SK-N-SH (cell line): Measurements from ENCODE around the gene TMEM232. TPM values are rescaled to one million over a fixed set of nuclear protein-coding genes. Genes with fewer than 3 reads are reported as not detected.

Experiments
- CTCF ChIA-PET: fragments of 300-600, 350-600 bp; formaldehyde crosslinking; extraction: SDS; loops from one replicate; lab custom pipeline; 2021; lab: Yijun Ruan, JAX
- POLR2A ChIA-PET: fragments of 350-600 bp; sonication (Branson Sonifier 250); formaldehyde crosslinking; extraction: SDS; loops from one replicate; lab custom pipeline; 2020; ENCODE audit warnings: antibody characterized with exemption, inconsistent platforms; lab: Yijun Ruan, JAX
- DNase-seq: peaks from one replicate; pipeline ENCODE4 v3.0.0; 2012
- H2AFZ ChIP-seq: fragments of 200-600 bp; sonication (generic); 2 replicates; pipeline ENCODE4 v1.8.1; 2016; ENCODE audit warnings: antibody characterized with exemption, mild to moderate bottlenecking, low read depth
- H3F3A ChIP-seq: fragments of 200-600 bp; sonication (generic); replicated peaks from 2 replicates; pipeline ENCODE3; 2016; ENCODE audit warnings: antibody characterized with exemption, mild to moderate bottlenecking; ENCODE audit not compliant: insufficient read depth
- H3K27ac ChIP-seq, 2 experiments: fragments of 200-500 bp in 1 of 2; fragments of 200-600 bp in 1 of 2; sonication (Bioruptor generic) in 1 of 2; sonication (generic), shearing (Covaris generic) in 1 of 2; 2 replicates each; pipeline versions ENCODE4 v1.5.1 to v1.6.1; 2014 to 2016; ENCODE audit warnings: low read depth in 2 of 2, inconsistent platforms in 1 of 2, low read length in 1 of 2, mild to moderate bottlenecking in 1 of 2, mixed read lengths in 1 of 2
- H3K27me3 ChIP-seq: fragments of 200-600 bp; sonication (generic), shearing (Covaris generic); 2 replicates; pipeline ENCODE4 v1.6.1; 2016; ENCODE audit warnings: mixed run types; ENCODE audit not compliant: insufficient read depth
- H3K36me3 ChIP-seq, 2 experiments: fragments of 200-500 bp in 1 of 2; fragments of 200-600 bp in 1 of 2; sonication (Bioruptor generic) in 1 of 2; sonication (generic) in 1 of 2; replicated peaks in 1 of 2; 2 replicates each; pipeline versions ENCODE3 to v1.5.1; 2014 to 2016; ENCODE audit warnings: low read length in 1 of 2, mild to moderate bottlenecking in 1 of 2; ENCODE audit not compliant: insufficient read depth in 2 of 2, control insufficient read depth in 1 of 2
- H3K4me1 ChIP-seq, 2 experiments: fragments of 200-500 bp in 1 of 2; fragments of 200-600 bp in 1 of 2; sonication (Bioruptor generic) in 1 of 2; sonication (generic), shearing (Covaris generic) in 1 of 2; 2 replicates each; pipeline versions ENCODE4 v1.5.1 to v1.6.1; 2014 to 2016; ENCODE audit warnings: low read depth in 1 of 2, low read length in 1 of 2, mixed run types in 1 of 2; ENCODE audit not compliant: insufficient read depth in 2 of 2, control insufficient read depth in 1 of 2
- H3K4me2 ChIP-seq: fragments of 200-600 bp; sonication (generic), shearing (Covaris generic); 2 replicates; pipeline ENCODE4 v1.6.1; 2017; ENCODE audit warnings: mixed run types
- H3K4me3 ChIP-seq, 2 experiments: fragments of 200-500 bp in 1 of 2; fragments of 200-600 bp in 1 of 2; sonication (Bioruptor generic) in 1 of 2; sonication (generic), shearing (Covaris generic) in 1 of 2; 2 replicates each; pipeline versions ENCODE4 v1.5.1 to v1.8.1; 2014 to 2016; ENCODE audit warnings: low read depth in 2 of 2, inconsistent platforms in 1 of 2, low read length in 1 of 2, mild to moderate bottlenecking in 1 of 2, mixed read lengths in 1 of 2, moderate library complexity in 1 of 2
- H3K79me2 ChIP-seq: fragments of 200-600 bp; sonication (generic); 2 replicates; pipeline ENCODE4 v1.8.1; 2017; ENCODE audit warnings: mild to moderate bottlenecking; ENCODE audit not compliant: insufficient read depth
- H3K9ac ChIP-seq: fragments of 200-600 bp; sonication (generic); 2 replicates; pipeline ENCODE4 v1.6.1; 2017; ENCODE audit warnings: mixed run types
- H3K9me2 ChIP-seq: fragments of 200-600 bp; sonication (generic); 2 replicates; pipeline ENCODE4 v1.6.1; 2017; ENCODE audit warnings: mixed run types
- H3K9me3 ChIP-seq: fragments of 200-600 bp; sonication (generic); 2 replicates; pipeline ENCODE4 v1.6.1; 2017; ENCODE audit warnings: mixed run types, mild to moderate bottlenecking, moderate library complexity
- H4K20me1 ChIP-seq: fragments of 200-600 bp; sonication (generic); 2 replicates; pipeline ENCODE4 v1.6.1; 2017; ENCODE audit warnings: mild to moderate bottlenecking, mixed run types; ENCODE audit not compliant: insufficient read depth
- CHD2 ChIP-seq: fragments of 150-350 bp; IDR thresholded peaks from 2 replicates; pipeline ENCODE4 v1.6.1; 2018; ENCODE audit warnings: low read length; ENCODE audit not compliant: partially characterized antibody
- CTCF ChIP-seq: fragments of 200-600 bp; sonication (generic); IDR thresholded peaks from 2 replicates; pipeline ENCODE4 v1.6.1; 2017; ENCODE audit warnings: antibody characterized with exemption, mild to moderate bottlenecking, moderate library complexity
- ELF1 ChIP-seq: IDR thresholded peaks from 2 replicates; pipeline ENCODE4 v1.4.0; 2012
- EP300 ChIP-seq, 2 experiments: IDR thresholded peaks; 2 replicates each; pipeline versions ENCODE4 v1.4.0 to v1.6.1; 2012; ENCODE audit warnings: borderline replicate concordance in 1 of 2, low read depth in 1 of 2, low read length in 1 of 2
- EZH2phosphoT487 ChIP-seq: fragments of 200-600 bp; sonication (generic); IDR thresholded peaks from 2 replicates; pipeline ENCODE4 v1.6.1; 2017; ENCODE audit warnings: low read depth, mixed run types, mild to moderate bottlenecking, antibody characterized with exemption, moderate library complexity, borderline replicate concordance
- FOXM1 ChIP-seq: IDR thresholded peaks from 2 replicates; pipeline ENCODE4 v1.4.0; 2012; ENCODE audit warnings: low read depth, mild to moderate bottlenecking
- GABPA ChIP-seq: IDR thresholded peaks from 2 replicates; pipeline ENCODE4 v1.4.0; 2012; ENCODE audit warnings: low read depth, mild to moderate bottlenecking
- GATA2 ChIP-seq: sonication (generic); formaldehyde crosslinking; IDR thresholded peaks from 2 replicates; pipeline ENCODE4 v1.5.0; 2020; ENCODE audit warnings: mild to moderate bottlenecking, missing genetic modification reagents
- JUND ChIP-seq: IDR thresholded peaks from 2 replicates; pipeline ENCODE4 v1.4.0; 2012
- MAX ChIP-seq: IDR thresholded peaks from 2 replicates; pipeline ENCODE4 v1.4.0; 2012; ENCODE audit warnings: low read depth
- MEF2A ChIP-seq: IDR thresholded peaks from 2 replicates; pipeline ENCODE4 v1.4.0; 2012; ENCODE audit warnings: low read depth, borderline replicate concordance
- MXI1 ChIP-seq: IDR thresholded peaks from 2 replicates; pipeline ENCODE4 v1.6.1; 2012; ENCODE audit warnings: mild to moderate bottlenecking, low read depth, low read length, improper control_type of control experiment
- NRF1 ChIP-seq: IDR thresholded peaks from 2 replicates; pipeline ENCODE4 v1.6.1; 2012; ENCODE audit warnings: low read depth, mild to moderate bottlenecking, low read length
- PBX3 ChIP-seq: IDR thresholded peaks from 2 replicates; pipeline ENCODE4; 2012
- POLR2AphosphoS5 ChIP-seq: IDR thresholded peaks from 2 replicates; pipeline ENCODE4 v1.6.1; 2012; ENCODE audit warnings: low read depth, low read length
- RAD21 ChIP-seq: IDR thresholded peaks from 2 replicates; pipeline ENCODE4 v1.6.1; 2012; ENCODE audit warnings: mild to moderate bottlenecking, low read length
- RCOR1 ChIP-seq: fragments of 150-350 bp; IDR thresholded peaks from 2 replicates; pipeline ENCODE4 v1.6.1; 2017; ENCODE audit warnings: antibody characterized with exemption, low read length
- RFX5 ChIP-seq: IDR thresholded peaks from 2 replicates; pipeline ENCODE4 v1.6.1; 2012; ENCODE audit warnings: mild to moderate bottlenecking, improper control_type of control experiment, low read length
- SIN3A ChIP-seq: IDR thresholded peaks from 2 replicates; pipeline ENCODE4 v1.6.1; 2012; ENCODE audit warnings: low read depth, mild to moderate bottlenecking, low read length, moderate library complexity, borderline replicate concordance
- TAF1 ChIP-seq: IDR thresholded peaks from 2 replicates; pipeline ENCODE4 v1.6.1; 2012; ENCODE audit warnings: low read depth, mild to moderate bottlenecking, low read length, moderate library complexity, borderline replicate concordance
- TCF12 ChIP-seq: IDR thresholded peaks from 2 replicates; pipeline ENCODE4 v1.4.0; 2012
- TEAD4 ChIP-seq: IDR thresholded peaks from 2 replicates; pipeline ENCODE4 v1.4.0; 2012; ENCODE audit warnings: mild to moderate bottlenecking, borderline replicate concordance; ENCODE audit not compliant: insufficient read depth
- WGBS: methylation state at CpG from one replicate; pipeline ENCODE4 v1.1.6; 2017; ENCODE audit warnings: low lambda C conversion rate; 5-methylcytosine and 5-hydroxymethylcytosine counted together
- polyA plus RNA-seq, 3 experiments: library from polyadenylated mRNA; depleted of rRNA; stranded (reverse); fragments of >200 nt; gene quantifications; 2 replicates each; pipeline ENCODE4 v1.2.3, GENCODE V29; 2012

TMEM232 gene
- polyA plus RNA-seq, 1 of the 3 experiments (the other 2 are of a cell fraction), result 0.66 TPM

- Histone ChIP-seq H2AFZ (no peak overlapping the region), H3F3A (no peaks in the 10 kb centered on the region), H3K4me1 (no peaks in the 10 kb centered on the region), H3K27me3 (no peaks in the 10 kb centered on the region), H3K4me3 (no peak overlapping the region), H3K9ac (no peak overlapping the region), H4K20me1 (no peaks in the 10 kb centered on the region), H3K36me3 (no peaks in the 10 kb centered on the region), H3K9me2 (no peaks in the 10 kb centered on the region), H3K79me2 (no peaks in the 10 kb centered on the region), H3K27ac (no peak overlapping the region), H3K9me3 (no peaks in the 10 kb centered on the region; the same call in 1 of the 2 replicates), H3K4me2 (no peak overlapping the region)
- ChIA-PET CTCF (no interaction called here), POLR2A (no interaction called here)
- no peak for DNase-seq
- WGBS, result 65% methylated on average over 1 of the region's 1 CpG
- TF ChIP-seq EP300 (IDR thresholded peaks at IDR 0.05; ENCODE audit: borderline replicate concordance in 1 of 2, low read depth in 1 of 2, low read length in 1 of 2) (no peak), FOXM1 (no peak), PBX3 (no peak), RCOR1 (no peak), POLR2AphosphoS5 (no peak), NRF1 (no peak), MAX (no peak), RAD21 (no peak), EZH2phosphoT487 (no peak), JUND (no peak), CTCF (no peak), MEF2A (no peak), RFX5 (no peak)
- TF ChIP-seq, all 33 proteins: peak for 0
These were observed 180.8 kb downstream of the TMEM232 start for GRCh38 chr5:110545716-110546115.

- Histone ChIP-seq H3K9me3 (no peaks in the 10 kb centered on the region; the same call in 1 of the 2 replicates), H3F3A (no peaks in the 10 kb centered on the region), H3K9me2 (no peaks in the 10 kb centered on the region), H2AFZ (no peak overlapping the region), H3K4me2 (no peak overlapping the region), H4K20me1 (no peaks in the 10 kb centered on the region), H3K9ac (no peak overlapping the region), H3K27me3 (no peaks in the 10 kb centered on the region), H3K27ac (no peak overlapping the region), H3K4me1 (no peaks in the 10 kb centered on the region), H3K36me3 (no peaks in the 10 kb centered on the region), H3K4me3 (no peak overlapping the region), H3K79me2 (no peaks in the 10 kb centered on the region)
- CTCF ChIA-PET, result no interaction called here
- no peak for DNase-seq
- POLR2A ChIA-PET, result no interaction called here
- 88% methylated on average over 1 of the region's 1 CpG for WGBS
- TF ChIP-seq ELF1 (no peak), CTCF (no peak), TEAD4 (no peak), TAF1 (no peak), TCF12 (no peak), SIN3A (no peak), JUND (no peak), CHD2 (no peak), GABPA (no peak), MXI1 (no peak), GATA2 (CRISPR knock-in tag) (no peak)
These were observed 181.9 kb downstream of the TMEM232 start for GRCh38 chr5:110544603-110545002.
